HT-29 (cell line): ENCODE data around the gene CPA2. TPM values are rescaled to one million over a fixed set of nuclear protein-coding genes. Genes with fewer than 3 reads are reported as not detected.

Experiments used
- DNase-seq: peaks from one replicate; pipeline ENCODE4 v3.0.0-alpha.2; 2015; ENCODE audit warnings: low spot score
- total RNA-seq: library from RNA; depleted of rRNA; stranded (reverse); fragments of >200 nt; shearing (Covaris generic); gene quantifications from 2 replicates; pipeline ENCODE4 v1.2.3, GENCODE V29; 2014

The CPA2 gene
- total RNA-seq, 1 experiment from 2014 or later: not detected

- no peak for DNase-seq
These were observed 12.6 kb downstream of the CPA2 start for GRCh38 chr7:130279286-130279685.

- DNase-seq: no peak
These were observed 13.2 kb downstream of the CPA2 start for GRCh38 chr7:130279906-130280305.

DNA sequence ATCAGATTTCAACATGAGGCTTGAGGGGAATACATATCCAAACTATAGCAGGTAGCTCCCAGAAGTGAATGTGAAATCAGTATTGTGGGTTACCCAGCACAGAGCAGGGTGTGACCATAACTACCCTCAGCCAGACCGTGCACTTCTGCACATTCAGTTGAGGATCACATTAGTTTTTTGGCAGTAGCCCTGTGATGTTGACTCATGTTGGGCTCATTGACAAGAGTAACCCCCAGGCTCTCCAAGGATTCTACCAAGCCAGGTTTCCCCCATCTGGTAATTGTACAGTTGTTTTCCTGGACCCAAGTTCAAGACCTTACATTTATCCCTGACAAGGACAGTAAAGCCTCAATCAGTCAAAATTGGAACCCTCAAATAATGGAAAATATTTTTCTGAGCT is 14.6 kb downstream of the CPA2 start:
- no peak for DNase-seq

DNA sequence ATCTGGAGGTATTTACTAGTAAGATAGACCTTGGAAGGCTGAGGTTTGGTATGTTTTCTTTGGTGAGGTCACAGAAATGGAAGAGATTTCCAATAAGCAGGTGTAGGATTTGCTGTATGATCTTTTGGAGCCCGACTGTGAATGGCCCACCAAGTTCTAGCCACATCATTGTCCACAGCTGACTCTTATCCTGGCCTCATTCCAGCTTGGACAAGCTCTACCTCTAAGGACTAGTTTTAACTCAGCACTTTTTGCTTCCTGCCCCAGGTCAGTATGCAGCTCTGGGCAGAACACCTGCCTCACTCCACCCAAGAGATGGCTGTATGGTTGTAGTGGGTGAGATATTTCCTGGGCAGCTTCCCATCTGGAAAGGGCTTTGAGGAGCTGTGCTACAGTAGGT is 20.2 kb downstream of the CPA2 start:
- no peak for DNase-seq

- DNase-seq: no peak
These were observed 21.5 kb downstream of the CPA2 start for GRCh38 chr7:130288168-130288567.

DNA sequence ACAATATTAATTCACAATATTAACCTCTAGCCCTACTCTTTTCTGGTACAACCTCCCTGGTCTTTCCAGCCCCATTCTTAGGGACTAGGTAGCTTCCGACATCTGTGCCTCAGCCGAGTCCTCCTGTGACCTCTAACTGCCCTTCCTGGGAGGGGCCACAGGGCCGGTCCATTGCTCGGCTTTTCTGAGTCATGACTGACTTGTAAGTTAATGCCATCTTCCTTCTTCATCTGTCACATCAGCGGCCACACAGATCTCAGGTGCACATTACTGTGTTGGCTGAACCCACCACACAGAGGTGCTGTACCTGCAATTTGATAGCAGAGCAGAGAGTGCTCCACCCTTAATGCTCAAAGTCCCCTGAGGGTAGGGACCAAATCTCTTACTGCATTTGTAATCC is 22.2 kb downstream of the CPA2 start:
- DNase-seq: no peak

DNA sequence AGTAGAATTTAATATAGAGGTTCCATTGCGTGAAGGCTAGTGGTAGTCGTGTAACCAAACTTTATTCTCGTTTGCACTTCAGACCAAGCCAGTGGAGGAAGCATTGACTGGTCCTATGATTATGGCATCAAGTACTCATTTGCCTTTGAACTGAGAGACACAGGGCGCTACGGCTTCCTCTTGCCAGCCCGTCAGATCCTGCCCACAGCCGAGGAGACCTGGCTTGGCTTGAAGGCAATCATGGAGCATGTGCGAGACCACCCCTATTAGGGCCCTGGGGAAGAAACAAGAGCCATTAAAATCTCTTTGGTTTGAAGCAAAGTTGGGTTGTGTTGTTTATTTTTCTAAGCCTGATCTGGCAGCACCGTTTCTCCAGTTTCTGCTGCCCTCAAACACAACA is 22.8 kb downstream of the CPA2 start:
- no peak for DNase-seq

DNA sequence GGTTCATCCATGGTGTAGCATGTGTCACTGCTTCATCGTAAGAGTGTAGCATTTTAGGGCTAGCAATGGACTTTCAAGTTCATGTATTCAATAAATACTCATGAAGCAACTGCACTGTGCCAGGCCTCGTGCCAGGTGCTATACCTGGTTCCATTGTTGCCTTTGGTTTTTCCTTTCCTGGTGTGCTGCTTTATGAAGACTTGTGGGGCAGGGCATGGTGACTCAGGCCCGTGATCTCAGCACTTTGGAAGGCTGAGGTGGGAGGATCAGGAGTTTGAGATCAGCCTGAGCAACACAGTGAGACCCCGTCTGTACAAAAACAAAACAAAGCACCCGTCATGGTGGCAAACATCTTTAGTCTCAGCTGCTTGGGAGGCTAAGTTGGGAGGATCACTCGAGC is 24.1 kb downstream of the CPA2 start:
- DNase-seq: no peak

DNA sequence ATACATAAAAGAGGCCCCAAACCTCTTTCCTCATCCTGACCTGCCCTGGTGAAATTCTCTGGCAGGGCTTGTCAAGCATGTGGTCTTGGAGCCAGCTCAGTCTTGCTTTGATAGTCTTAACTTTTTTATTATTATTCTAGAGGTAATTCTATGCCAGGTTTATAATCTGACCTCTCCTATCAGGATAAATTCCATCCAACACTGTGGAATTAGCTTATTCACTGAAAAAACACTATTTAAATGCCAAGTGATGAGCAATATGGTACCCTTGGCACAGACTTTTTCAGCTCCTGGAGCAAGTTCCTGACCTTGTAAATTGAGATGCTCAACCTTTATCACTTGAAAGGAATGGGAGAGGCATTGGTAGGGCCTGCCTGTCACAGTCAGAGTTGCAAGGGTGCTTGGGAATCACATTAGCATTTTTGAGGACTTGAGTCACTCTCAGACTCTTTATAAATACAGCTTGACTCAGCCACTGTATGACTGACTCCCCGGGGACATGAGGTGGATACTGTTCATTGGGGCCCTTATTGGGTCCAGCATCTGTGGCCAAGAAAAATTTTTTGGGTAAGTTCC is 26.1 kb downstream of the CPA2 start, which contains the start of gene CPA4:
CPA4 (plus strand) TSS at position 480 of the 576 bp plus-strand sequence; CDS start at position 500, 20 bp downstream.
- DNase-seq: no peak

DNA sequence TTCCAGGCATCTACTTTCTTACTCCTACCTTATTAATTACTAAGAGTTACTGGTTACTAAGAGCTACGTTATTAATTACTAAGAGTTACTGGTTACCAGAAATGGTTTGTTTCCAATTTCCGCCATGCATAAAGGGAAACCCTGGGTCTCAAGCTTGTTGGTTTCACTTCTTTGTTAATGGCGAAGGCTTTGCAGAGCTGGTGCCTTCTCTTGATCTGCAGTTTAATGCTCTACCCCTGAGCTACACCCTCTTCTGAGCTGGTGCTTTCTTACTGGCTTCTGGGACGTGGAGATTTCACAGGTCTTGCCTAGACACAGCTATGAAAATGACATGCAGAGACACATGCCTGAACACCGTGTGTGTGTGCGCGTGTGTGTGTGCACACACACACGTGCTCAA is 26.9 kb downstream of the CPA2 start:
- no peak for DNase-seq

DNA sequence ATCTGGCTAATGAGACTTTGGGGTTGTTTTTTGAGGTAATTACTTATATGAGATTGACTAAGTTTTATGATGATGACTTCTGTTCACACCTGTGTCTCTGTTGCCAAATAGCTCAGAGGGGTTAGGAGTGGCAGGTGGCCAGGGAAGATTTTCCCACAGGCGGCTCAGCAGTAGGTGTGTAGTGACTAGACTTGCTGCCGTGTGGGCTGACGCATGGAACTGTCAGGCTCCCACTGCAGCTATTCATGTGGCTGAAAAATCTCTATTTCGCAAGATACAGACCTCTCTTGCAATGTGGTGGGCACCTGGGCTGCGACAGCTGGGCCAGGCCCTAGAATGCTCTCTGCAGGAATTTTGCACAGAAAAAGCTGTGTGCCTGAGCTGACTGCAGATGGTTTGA is 27.7 kb downstream of the CPA2 start:
- DNase-seq: no peak

GRCh38 chr7:130296221-130296951 is 29.7 kb downstream of the CPA2 start:
- no peak for DNase-seq

GRCh38 chr7:130297628-130298543 is 31.2 kb downstream of the CPA2 start:
- DNase-seq: no peak

- peak; percentile 21 for DNase-seq
These were observed 32.1 kb downstream of the CPA2 start for GRCh38 chr7:130298544-130299326.

DNA sequence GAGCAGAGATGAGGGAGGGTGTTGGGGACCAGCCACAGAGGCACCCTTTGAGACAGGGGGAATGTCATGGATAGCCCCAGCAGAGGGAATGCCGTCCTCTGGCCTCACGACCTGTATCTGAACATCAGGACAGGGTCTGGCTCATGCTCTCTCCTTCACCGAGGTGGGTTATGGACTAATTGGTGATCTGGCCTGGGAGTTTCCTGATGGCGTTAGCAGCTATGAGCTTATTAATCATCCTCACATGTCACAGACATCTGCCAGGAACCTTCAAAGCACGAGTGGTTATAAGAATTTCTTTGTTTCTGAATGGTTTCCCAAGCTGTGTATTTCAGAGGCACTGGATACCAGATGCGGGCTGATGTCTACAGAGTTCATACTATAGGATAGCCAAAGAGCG is 33.2 kb downstream of the CPA2 start:
- DNase-seq: no peak

DNA sequence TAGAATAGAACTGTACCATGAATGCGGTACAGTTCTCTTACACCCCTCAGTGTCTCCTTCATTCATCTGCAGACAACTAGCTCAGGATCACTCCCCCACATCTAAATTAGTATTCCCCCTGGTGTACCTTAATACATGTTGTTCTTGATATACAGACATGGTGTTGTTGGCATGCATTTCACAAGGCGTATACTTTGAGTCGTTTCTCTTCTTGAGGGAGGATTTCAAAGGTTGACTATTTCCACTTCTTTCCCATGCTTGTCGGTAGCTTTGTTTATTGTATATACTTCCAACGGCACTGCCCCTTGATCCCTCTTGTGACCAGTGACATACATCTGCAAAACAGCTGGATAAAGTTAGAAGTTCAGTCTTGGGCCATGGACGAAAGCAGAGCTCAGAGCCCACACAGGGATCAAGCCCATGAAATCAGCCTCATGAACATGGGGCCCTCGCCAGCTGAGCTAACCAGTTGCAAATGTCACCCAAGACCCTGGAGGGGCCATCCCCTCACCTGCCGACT is 34.9 kb downstream of the CPA2 start:
- no peak for DNase-seq

DNA sequence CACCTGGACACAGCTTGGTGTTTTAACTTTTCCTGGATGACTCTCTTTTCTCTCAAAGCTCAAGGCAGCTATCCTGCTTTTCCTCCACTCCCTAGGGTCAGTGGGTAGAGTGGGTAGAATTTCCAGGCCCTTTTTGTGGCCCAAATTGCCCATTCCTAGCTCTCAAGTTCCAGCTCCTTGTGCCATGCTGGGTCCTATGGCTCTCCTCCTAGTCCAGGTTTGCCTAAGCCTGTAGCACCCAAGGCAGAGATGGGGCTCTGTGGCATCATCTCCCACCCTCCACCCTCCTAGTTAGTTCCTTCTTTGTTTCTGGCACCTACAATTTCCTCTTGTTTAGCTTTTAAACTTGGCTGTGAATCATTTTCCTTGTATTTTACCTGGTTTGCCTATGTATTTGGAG is 36.0 kb downstream of the CPA2 start:
- DNase-seq: no peak

DNA sequence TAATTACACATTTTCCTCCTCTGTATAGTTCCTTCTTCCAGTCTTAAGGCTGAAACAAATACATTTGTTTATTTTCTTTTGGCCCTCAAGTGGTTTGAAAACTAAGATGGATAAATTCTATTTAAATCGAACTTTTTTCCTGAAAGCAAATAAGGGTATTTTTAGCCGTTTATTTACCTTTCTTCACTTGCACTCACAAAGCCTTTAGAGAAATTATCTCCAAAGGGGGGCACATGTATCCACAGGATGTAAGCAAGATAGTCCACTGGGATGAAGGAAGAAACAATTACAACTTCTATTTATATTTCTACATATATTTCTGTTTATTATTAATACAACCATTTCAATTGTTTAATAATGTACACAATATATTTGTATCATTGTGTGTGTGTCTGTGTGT is 36.5 kb downstream of the CPA2 start:
- no peak for DNase-seq

- DNase-seq: no peak
These were observed 36.9 kb downstream of the CPA2 start for GRCh38 chr7:130303551-130303950.

- no peak for DNase-seq
These were observed 37.3 kb downstream of the CPA2 start for GRCh38 chr7:130303982-130304381.

GRCh38 chr7:130304878-130305277 is 38.2 kb downstream of the CPA2 start:
- DNase-seq: no peak
